ENCODE data around the gene P2RY8.

DNA sequence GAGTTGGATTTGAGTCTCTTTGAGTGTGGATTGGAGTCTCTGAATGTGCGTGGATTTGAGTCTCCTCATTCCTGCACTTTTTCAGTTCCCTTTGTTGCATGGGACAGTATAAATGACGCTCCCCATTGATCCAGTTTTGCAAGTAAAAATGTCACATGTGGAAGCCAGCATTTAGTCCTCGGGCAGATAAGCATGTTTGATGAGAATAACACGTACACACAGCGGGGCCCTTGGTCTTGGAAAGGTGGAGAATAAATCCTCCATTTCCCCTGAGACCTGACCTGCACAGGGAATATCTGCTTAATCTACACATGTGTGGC, 8.1 kb downstream of the P2RY8 start:
- TF ChIP-seq FOXM1 (IDR thresholded peaks at IDR 0.05; ENCODE audit: borderline replicate concordance, low read depth) (no peak), TAF1 (IDR thresholded peaks at IDR 0.05; ENCODE audit: low read depth) (no peak)

Data from Ishikawa (cell line).